KMS-11 (cell line): Measurements from ENCODE around the gene MAJIN.

Source experiments
- H2AFZ ChIP-seq: fragments of 200-600 bp; sonication (generic); 2 replicates; pipeline ENCODE4 v1.6.1; 2016; ENCODE audit warnings: antibody characterized with exemption, mixed run types, low read depth
- H3K27ac ChIP-seq: fragments of 200-600 bp; sonication (generic); 2 replicates; pipeline ENCODE4 v1.6.1; 2016; ENCODE audit warnings: mild to moderate bottlenecking, mixed run types
- H3K27me3 ChIP-seq: fragments of 200-600 bp; sonication (generic); 2 replicates; pipeline ENCODE4 v1.6.1; 2017; ENCODE audit warnings: mild to moderate bottlenecking, low read depth, mixed run types, moderate library complexity; ENCODE audit not compliant: insufficient read depth
- H3K36me3 ChIP-seq: fragments of 200-600 bp; sonication (generic); 2 replicates; pipeline ENCODE4 v1.6.1; 2017; ENCODE audit warnings: mild to moderate bottlenecking, mixed run types; ENCODE audit not compliant: insufficient read depth
- H3K4me1 ChIP-seq: fragments of 200-600 bp; sonication (generic); 2 replicates; pipeline ENCODE4 v1.6.1; 2016; ENCODE audit warnings: mild to moderate bottlenecking, low read depth, mixed run types; ENCODE audit not compliant: poor library complexity, severe bottlenecking
- H3K4me2 ChIP-seq: fragments of 200-600 bp; sonication (generic); 2 replicates; pipeline ENCODE4 v1.7.0; 2016; ENCODE audit warnings: mild to moderate bottlenecking, mixed run types
- H3K4me3 ChIP-seq: fragments of 200-600 bp; sonication (generic); IDR thresholded peaks from 2 replicates; pipeline ENCODE4 v1.6.1; 2017; ENCODE audit warnings: low read depth, low read length, mixed read lengths; ENCODE audit not compliant: insufficient read depth
- H3K79me2 ChIP-seq: fragments of 200-600 bp; sonication (generic); 2 replicates; pipeline ENCODE4 v1.6.1; 2016; ENCODE audit warnings: low read depth, mixed run types; ENCODE audit not compliant: insufficient read depth
- H3K9ac ChIP-seq: fragments of 200-600 bp; sonication (generic); 2 replicates; pipeline ENCODE4 v1.6.1; 2016; ENCODE audit warnings: mild to moderate bottlenecking, mixed run types
- H4K20me1 ChIP-seq: fragments of 200-600 bp; sonication (generic); 2 replicates; pipeline ENCODE4 v1.6.1; 2016; ENCODE audit warnings: mild to moderate bottlenecking, mixed run types; ENCODE audit not compliant: insufficient read depth
- CTCF ChIP-seq: fragments of 200-600 bp; sonication (generic); conservative IDR thresholded peaks from 2 replicates; pipeline ENCODE4 v1.6.1; 2017; ENCODE audit warnings: low read depth, mild to moderate bottlenecking, antibody characterized with exemption, low read length, moderate library complexity, mixed read lengths

Gene MAJIN

GRCh38 chr11:64892838-64893193, 79.1 kb downstream of the MAJIN start:
- Histone ChIP-seq H3K4me2 (no peak overlapping the region), H3K27me3 (no peaks in the 10 kb centered on the region), H3K79me2 (no peaks in the 10 kb centered on the region), H3K27ac (no peak overlapping the region), H3K9ac (no peak overlapping the region), H3K4me1 (peaks cover 10% of the 10 kb centered on the region), H2AFZ (no peak overlapping the region), H4K20me1 (no peaks in the 10 kb centered on the region), H3K36me3 (no peaks in the 10 kb centered on the region), H3K4me3 (no peak overlapping the region)
- TF ChIP-seq CTCF = no peak

GRCh38 chr11:64892411-64892831, 79.5 kb downstream of the MAJIN start:
- Histone ChIP-seq H3K4me3 (no peak overlapping the region), H4K20me1 (no peaks in the 10 kb centered on the region), H3K4me2 (no peak overlapping the region), H3K4me1 (peaks cover 11% of the 10 kb centered on the region), H3K27me3 (no peaks in the 10 kb centered on the region), H3K27ac (no peak overlapping the region), H3K79me2 (no peaks in the 10 kb centered on the region), H3K9ac (no peak overlapping the region), H3K36me3 (no peaks in the 10 kb centered on the region), H2AFZ (no peak overlapping the region)
- TF ChIP-seq CTCF = no peak

GRCh38 chr11:64891880-64892279, 80.0 kb downstream of the MAJIN start:
- Histone ChIP-seq H3K27me3 (no peaks in the 10 kb centered on the region), H2AFZ (no peak overlapping the region), H3K79me2 (no peaks in the 10 kb centered on the region), H3K36me3 (no peaks in the 10 kb centered on the region), H4K20me1 (no peaks in the 10 kb centered on the region), H3K27ac (no peak overlapping the region), H3K4me1 (peaks cover 11% of the 10 kb centered on the region), H3K4me3 (no peak overlapping the region), H3K4me2 (no peak overlapping the region), H3K9ac (no peak overlapping the region)
- no peak for TF ChIP-seq CTCF

- Histone ChIP-seq H3K4me2 (no peak overlapping the region), H3K27ac (no peak overlapping the region), H4K20me1 (no peaks in the 10 kb centered on the region), H3K4me3 (no peak overlapping the region), H3K79me2 (no peaks in the 10 kb centered on the region), H3K4me1 (peaks cover 11% of the 10 kb centered on the region), H2AFZ (no peak overlapping the region), H3K36me3 (no peaks in the 10 kb centered on the region), H3K27me3 (no peaks in the 10 kb centered on the region), H3K9ac (no peak overlapping the region)
- TF ChIP-seq CTCF = no peak
Observed at GRCh38 chr11:64891215-64891848, 80.6 kb downstream of the MAJIN start.
